A549 (cell line): Measurements from ENCODE around the gene ARL8B.

Experiments
- CHD2 ChIP-seq: fragments of 150-350 bp; IDR thresholded peaks from 2 replicates; pipeline ENCODE4 v1.6.1; 2014; ENCODE audit warnings: low read length; ENCODE audit not compliant: partially characterized antibody
- CTCF ChIP-seq: fragments of >200 bp; sonication (Bioruptor Twin); formaldehyde crosslinking; IDR thresholded peaks from 3 replicates; pipeline ENCODE4 v1.5.1; 2016
- EP300 ChIP-seq, 2 experiments: fragments of >200 bp; sonication (Bioruptor Twin); formaldehyde crosslinking; IDR thresholded peaks; 2 replicates in 1 of 2; 3 replicates in 1 of 2; pipeline ENCODE4 v1.6.1; 2016 to 2017
- FOSL2 ChIP-seq, 2 experiments: fragments of 450-650 bp in 1 of 2; fragments of >200 bp in 1 of 2; sonication (Bioruptor Twin) in 1 of 2; formaldehyde crosslinking; IDR thresholded peaks; 2 replicates each; pipeline versions ENCODE4 v1.5.0 to v1.6.1; 2016 to 2020; ENCODE audit warnings: mild to moderate bottlenecking in 1 of 2, moderate library complexity in 1 of 2
- HDAC2 ChIP-seq: fragments of 200-600 bp; sonication (generic); IDR thresholded peaks from 2 replicates; pipeline ENCODE4 v1.6.1; 2016
- POLR2A ChIP-seq: IDR thresholded peaks from 2 replicates; pipeline ENCODE4 v1.6.1; 2012; ENCODE audit warnings: mild to moderate bottlenecking, low read length
- RAD21 ChIP-seq, 2 experiments: fragments of >200 bp in 1 of 2; sonication (Bioruptor Twin) in 1 of 2; formaldehyde crosslinking in 1 of 2; IDR thresholded peaks in 1 of 2; conservative IDR thresholded peaks in 1 of 2; 2 replicates in 1 of 2; 3 replicates in 1 of 2; pipeline ENCODE4 v1.6.1; 2012 to 2018; ENCODE audit warnings: inconsistent platforms in 1 of 2
- SMC3 ChIP-seq: fragments of >200 bp; sonication (Bioruptor Twin); formaldehyde crosslinking; IDR thresholded peaks from 3 replicates; pipeline ENCODE4 v1.6.1; 2018; ENCODE audit warnings: inconsistent platforms
- USF2 ChIP-seq: fragments of 450-650 bp; IDR thresholded peaks from 2 replicates; pipeline ENCODE4 v1.6.1; 2014; ENCODE audit warnings: antibody characterized with exemption
- TF ChIP-seq, protein P1 (sequence below): fragments of 200-600 bp; sonication (generic); IDR thresholded peaks from 2 replicates; pipeline ENCODE4 v1.6.1; 2016; ENCODE audit warnings: antibody characterized with exemption, mild to moderate bottlenecking, moderate library complexity

- TF ChIP-seq CTCF (no peak), USF2 (no peak), EP300 (IDR thresholded peaks at IDR 0.05) (no peak), SMC3 (no peak), FOSL2 (IDR thresholded peaks at IDR 0.05) (no peak), FOSL2 (CRISPR knock-in tag; IDR thresholded peaks at IDR 0.05) (no peak), CHD2 (no peak), POLR2A (no peak), HDAC2 (no peak), RAD21 (conservative IDR thresholded peaks at IDR 0.05 in 1 of 2, IDR thresholded peaks at IDR 0.05 in 1 of 2) (no peak)
- TF ChIP-seq, protein P1, sequence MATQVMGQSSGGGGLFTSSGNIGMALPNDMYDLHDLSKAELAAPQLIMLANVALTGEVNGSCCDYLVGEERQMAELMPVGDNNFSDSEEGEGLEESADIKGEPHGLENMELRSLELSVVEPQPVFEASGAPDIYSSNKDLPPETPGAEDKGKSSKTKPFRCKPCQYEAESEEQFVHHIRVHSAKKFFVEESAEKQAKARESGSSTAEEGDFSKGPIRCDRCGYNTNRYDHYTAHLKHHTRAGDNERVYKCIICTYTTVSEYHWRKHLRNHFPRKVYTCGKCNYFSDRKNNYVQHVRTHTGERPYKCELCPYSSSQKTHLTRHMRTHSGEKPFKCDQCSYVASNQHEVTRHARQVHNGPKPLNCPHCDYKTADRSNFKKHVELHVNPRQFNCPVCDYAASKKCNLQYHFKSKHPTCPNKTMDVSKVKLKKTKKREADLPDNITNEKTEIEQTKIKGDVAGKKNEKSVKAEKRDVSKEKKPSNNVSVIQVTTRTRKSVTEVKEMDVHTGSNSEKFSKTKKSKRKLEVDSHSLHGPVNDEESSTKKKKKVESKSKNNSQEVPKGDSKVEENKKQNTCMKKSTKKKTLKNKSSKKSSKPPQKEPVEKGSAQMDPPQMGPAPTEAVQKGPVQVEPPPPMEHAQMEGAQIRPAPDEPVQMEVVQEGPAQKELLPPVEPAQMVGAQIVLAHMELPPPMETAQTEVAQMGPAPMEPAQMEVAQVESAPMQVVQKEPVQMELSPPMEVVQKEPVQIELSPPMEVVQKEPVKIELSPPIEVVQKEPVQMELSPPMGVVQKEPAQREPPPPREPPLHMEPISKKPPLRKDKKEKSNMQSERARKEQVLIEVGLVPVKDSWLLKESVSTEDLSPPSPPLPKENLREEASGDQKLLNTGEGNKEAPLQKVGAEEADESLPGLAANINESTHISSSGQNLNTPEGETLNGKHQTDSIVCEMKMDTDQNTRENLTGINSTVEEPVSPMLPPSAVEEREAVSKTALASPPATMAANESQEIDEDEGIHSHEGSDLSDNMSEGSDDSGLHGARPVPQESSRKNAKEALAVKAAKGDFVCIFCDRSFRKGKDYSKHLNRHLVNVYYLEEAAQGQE = no peak
Measured at GRCh38 chr3:5160321-5160720, 38.2 kb downstream of the ARL8B start.
